Measurements from ENCODE around the gene SND1.

SND1 gene

DNA sequence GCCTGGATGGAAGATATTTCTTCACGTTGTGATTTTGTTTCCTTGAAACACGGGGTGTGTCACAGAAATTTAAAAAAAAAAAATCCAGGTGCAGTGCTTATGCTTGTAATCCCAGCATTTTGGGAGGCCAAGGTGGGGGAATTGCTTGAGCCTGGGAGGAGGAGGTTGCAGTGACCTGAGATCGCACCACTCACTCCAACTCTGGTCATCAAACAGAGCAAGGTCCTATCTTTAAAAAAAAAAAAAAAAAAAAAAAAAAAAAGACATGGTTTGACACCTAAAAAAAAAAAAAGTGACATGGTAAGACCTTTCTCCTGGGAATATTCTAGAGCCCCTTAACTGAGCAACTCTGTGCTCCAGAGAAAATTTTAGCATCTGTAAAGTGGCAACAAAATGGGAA lies 388.2 kb downstream of the SND1 start:
- FAIRE-seq (no peak), DNase-seq (ENCODE audit: insufficient read length, low spot score) (no peak)
- TF ChIP-seq, protein P1, sequence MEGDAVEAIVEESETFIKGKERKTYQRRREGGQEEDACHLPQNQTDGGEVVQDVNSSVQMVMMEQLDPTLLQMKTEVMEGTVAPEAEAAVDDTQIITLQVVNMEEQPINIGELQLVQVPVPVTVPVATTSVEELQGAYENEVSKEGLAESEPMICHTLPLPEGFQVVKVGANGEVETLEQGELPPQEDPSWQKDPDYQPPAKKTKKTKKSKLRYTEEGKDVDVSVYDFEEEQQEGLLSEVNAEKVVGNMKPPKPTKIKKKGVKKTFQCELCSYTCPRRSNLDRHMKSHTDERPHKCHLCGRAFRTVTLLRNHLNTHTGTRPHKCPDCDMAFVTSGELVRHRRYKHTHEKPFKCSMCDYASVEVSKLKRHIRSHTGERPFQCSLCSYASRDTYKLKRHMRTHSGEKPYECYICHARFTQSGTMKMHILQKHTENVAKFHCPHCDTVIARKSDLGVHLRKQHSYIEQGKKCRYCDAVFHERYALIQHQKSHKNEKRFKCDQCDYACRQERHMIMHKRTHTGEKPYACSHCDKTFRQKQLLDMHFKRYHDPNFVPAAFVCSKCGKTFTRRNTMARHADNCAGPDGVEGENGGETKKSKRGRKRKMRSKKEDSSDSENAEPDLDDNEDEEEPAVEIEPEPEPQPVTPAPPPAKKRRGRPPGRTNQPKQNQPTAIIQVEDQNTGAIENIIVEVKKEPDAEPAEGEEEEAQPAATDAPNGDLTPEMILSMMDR (IDR thresholded peaks at IDR 0.05; ENCODE audit: insufficient read depth, missing control alignments) = no peak

DNA sequence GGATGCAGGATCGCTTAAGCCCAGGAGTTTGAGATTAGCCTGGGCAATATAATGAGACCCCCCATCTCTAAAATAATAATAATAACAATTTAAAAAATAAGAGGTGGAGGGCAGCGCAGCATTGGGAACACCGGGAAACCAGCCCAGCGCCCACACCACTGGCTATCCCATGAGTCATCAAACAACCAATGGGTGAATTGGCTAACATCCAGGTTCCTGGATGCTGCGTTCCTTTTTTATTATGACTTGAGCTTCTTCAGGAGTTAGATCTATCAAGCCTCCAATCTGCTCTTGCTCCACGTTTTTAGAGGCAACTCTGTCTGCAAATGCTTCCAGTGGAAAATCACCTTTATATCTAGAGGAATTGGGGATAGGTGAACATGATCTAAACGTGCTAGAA lies 389.2 kb downstream of the SND1 start:
- TF ChIP-seq, protein P1 (IDR thresholded peaks at IDR 0.05; ENCODE audit: insufficient read depth, missing control alignments) = no peak
- DNase-seq (ENCODE audit: insufficient read length, low spot score) (no peak), FAIRE-seq (no peak)

DNA sequence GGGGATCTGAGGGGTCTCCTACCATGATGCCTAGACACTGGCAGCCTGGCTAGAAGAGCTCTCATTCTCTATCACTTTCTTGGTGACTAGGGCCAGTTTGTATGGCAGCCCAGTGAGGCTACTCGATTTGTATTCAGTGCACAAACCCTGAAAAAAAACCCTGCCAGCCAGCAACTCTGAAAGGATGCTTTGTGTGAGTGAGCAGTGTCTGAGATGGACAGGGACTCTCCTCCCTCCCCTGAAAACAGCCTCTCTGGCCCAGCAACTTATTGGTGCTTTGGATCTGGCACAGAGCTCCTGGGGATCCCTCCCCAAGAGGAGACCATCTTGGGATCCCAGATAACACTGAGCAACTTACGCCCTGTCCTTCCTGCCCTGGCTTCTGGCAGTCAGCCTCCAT lies 390.0 kb downstream of the SND1 start:
- no peak for FAIRE-seq

DNA sequence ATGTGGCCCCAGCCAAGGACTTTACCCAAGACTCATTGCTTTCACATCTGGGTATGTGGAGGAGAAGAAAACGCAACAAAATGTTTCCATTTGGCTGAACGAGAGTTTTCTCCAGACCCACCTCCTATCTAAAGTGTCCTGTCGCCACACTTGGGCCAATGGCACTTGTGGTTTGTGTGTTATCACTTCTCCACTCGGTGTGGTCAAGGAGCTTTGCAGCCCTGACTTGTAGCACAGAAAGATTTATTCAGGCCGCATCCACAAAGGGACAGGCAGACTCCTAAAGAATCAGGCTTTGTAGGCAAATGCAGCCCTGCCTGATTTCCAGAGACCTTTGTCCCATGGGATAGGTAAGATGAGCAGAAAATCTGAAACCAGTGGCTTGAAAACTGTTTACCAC lies 392.1 kb downstream of the SND1 start:
- FAIRE-seq (no peak), DNase-seq (ENCODE audit: insufficient read length, low spot score) (no peak)
- TF ChIP-seq, protein P1 (IDR thresholded peaks at IDR 0.05; ENCODE audit: insufficient read depth, missing control alignments) = no peak

More for the DNA sequence above, 390.0 kb downstream of the SND1 start:
- no peak for DNase-seq (ENCODE audit: insufficient read length, low spot score)
- TF ChIP-seq, protein P1 (IDR thresholded peaks at IDR 0.05; ENCODE audit: insufficient read depth, missing control alignments) = no peak

DNA sequence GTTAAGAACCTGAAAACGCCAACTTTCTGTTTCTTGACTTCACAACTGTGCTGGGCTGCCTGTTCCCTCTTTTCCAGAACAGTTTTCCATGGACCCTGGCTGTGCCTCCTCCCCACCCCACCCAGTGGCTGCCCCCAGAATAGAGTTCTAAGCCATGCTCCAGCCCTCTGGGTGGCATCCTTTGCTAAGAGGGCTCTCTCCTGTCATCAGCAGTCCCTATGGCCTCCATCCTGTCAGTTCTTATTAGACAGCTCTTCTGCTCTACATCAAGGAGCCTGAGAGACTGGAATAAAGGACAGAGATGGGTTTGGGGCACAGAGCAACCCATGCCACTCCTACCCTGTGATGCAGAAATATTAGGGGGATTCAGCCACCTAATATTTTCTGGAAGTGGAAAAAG lies 393.2 kb downstream of the SND1 start:
- FAIRE-seq (no peak), DNase-seq (ENCODE audit: insufficient read length, low spot score) (no peak)
- TF ChIP-seq, protein P1 (IDR thresholded peaks at IDR 0.05; ENCODE audit: insufficient read depth, missing control alignments) = no peak

DNA sequence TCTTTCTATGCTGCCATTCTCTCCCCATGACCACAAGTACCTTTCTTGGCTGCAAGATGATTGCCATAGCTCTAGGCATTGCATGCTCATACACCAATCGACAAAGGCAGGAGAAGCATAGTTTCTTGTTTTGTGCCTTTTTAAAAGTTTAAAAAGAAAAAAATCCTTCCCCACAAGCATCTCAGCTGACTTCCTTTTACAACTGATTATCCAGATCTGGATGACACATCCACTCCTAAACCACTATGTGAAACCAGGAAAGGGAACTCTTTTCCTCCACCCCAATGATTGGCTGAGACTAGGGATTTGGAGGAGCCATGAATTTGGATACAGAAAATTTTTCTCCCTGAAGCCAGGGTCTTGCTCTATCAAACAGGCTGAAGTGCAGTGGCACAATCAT lies 393.8 kb downstream of the SND1 start:
- DNase-seq (ENCODE audit: insufficient read length, low spot score) = no peak
- no peak for FAIRE-seq
- TF ChIP-seq, protein P1 (IDR thresholded peaks at IDR 0.05; ENCODE audit: insufficient read depth, missing control alignments) = no peak

DNA sequence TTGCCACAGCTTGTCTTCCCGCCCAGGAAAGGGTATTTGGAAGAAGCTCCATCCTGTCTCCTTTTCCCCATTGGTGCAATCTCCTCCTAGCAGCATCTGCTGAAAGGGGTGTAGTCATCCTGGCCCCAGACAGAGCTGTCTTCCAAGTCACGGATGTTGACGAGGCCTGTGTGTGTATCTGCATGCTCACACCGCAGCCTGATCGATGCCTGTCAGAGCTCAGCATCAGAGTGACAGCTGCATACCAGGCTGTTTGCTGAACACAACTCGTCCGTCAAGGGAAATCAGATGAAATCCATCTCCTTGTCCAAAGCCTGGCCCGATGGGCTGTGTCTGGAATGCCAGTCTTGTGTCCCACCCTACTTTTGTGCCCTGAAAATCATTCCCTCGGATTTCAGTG lies 400.4 kb downstream of the SND1 start:
- FAIRE-seq = no peak
- DNase-seq (ENCODE audit: insufficient read length, low spot score) = no peak
- TF ChIP-seq, protein P1 (IDR thresholded peaks at IDR 0.05; ENCODE audit: insufficient read depth, missing control alignments) = no peak

Data from D721Med (cell line).